ENCODE data around the gene CBS. TPM values are rescaled to one million over a fixed set of nuclear protein-coding genes. Genes with fewer than 3 reads are reported as not detected.

The CBS gene
- total RNA-seq, 4 donors from 2014 or later, result 13.5 to 33.9 (median 23.4) TPM

- ATAC-seq (ENCODE audit: low FRiP score) (no peak), DNase-seq (ENCODE audit: low spot score) (no peak)
- no peak for TF ChIP-seq CTCF (IDR thresholded peaks at IDR 0.05)
Measured at GRCh38 chr21:43034826-43035225, 40.8 kb downstream of the CBS start.

- no peak for TF ChIP-seq CTCF (IDR thresholded peaks at IDR 0.05)
- DNase-seq (ENCODE audit: low spot score), result no peak
- no peak for ATAC-seq (ENCODE audit: low FRiP score)
Measured at GRCh38 chr21:43034101-43034500, 41.5 kb downstream of the CBS start.

- TF ChIP-seq CTCF (IDR thresholded peaks at IDR 0.05), result no peak
- DNase-seq (ENCODE audit: low spot score) (no peak), ATAC-seq (ENCODE audit: low FRiP score) (no peak)
Measured at GRCh38 chr21:43031121-43031619, 44.5 kb downstream of the CBS start.

GRCh38 chr21:43029785-43030184 is 45.9 kb downstream of the CBS start:
- no peak for ATAC-seq (ENCODE audit: low FRiP score)

GRCh38 chr21:43027846-43028731 is 47.5 kb downstream of the CBS start:
- no peak for ATAC-seq (ENCODE audit: low FRiP score)
- no peak for TF ChIP-seq CTCF (IDR thresholded peaks at IDR 0.05)
- no peak for DNase-seq (ENCODE audit: low spot score)

More at GRCh38 chr21:43029785-43030184, 45.9 kb downstream of the CBS start:
- DNase-seq (ENCODE audit: low spot score), result no peak
- no peak for TF ChIP-seq CTCF (IDR thresholded peaks at IDR 0.05)

GRCh38 chr21:43025636-43026180 is 49.9 kb downstream of the CBS start:
- ATAC-seq (ENCODE audit: low FRiP score) (no peak), DNase-seq (ENCODE audit: low spot score) (no peak)
- no peak for TF ChIP-seq CTCF (IDR thresholded peaks at IDR 0.05)
